ENCODE data around the gene RMND1. TPM values are rescaled to one million over a fixed set of nuclear protein-coding genes. Genes with fewer than 3 reads are reported as not detected.

RMND1 gene
- total and polyA plus RNA-seq, 9 of the 15 experiments (the other 6 are each of a cell fraction or from before 2014, with no cell fraction given) = 26.9 to 47.8 (median 36.2) TPM

DNA sequence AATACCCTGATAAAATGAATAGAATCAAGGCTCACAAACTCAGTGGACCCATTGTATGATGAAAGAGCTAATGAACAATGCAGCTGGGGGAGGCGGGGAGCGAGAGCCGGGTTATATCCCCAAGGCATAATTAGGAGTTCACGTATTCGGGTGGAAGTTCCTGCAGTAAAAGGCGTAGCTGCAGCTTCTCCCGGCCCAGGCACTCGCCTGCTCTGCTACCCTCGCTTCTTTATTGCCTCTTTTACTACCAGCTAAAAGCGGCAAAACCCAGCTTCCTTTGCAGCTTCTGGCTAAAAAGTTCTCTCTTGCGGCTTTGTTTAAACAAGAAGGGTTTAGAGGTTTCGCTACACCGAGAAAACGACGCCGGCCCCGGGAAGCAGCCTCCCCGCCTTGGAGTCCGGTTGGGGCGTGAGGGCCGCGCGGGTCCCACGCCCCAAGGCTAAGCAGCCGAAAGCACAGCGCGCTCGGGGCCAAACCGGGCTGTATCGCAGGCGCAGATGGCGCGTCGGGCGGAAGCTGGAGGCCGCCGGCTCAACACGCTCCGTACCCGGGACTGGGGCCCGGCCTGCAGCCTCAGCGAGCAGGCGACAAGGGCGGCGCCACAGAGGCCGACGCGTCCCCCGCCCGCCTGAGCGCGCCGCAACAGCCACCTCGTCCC, 62.2 kb downstream of the RMND1 start (continued):
- TF ChIP-seq, protein P1, sequence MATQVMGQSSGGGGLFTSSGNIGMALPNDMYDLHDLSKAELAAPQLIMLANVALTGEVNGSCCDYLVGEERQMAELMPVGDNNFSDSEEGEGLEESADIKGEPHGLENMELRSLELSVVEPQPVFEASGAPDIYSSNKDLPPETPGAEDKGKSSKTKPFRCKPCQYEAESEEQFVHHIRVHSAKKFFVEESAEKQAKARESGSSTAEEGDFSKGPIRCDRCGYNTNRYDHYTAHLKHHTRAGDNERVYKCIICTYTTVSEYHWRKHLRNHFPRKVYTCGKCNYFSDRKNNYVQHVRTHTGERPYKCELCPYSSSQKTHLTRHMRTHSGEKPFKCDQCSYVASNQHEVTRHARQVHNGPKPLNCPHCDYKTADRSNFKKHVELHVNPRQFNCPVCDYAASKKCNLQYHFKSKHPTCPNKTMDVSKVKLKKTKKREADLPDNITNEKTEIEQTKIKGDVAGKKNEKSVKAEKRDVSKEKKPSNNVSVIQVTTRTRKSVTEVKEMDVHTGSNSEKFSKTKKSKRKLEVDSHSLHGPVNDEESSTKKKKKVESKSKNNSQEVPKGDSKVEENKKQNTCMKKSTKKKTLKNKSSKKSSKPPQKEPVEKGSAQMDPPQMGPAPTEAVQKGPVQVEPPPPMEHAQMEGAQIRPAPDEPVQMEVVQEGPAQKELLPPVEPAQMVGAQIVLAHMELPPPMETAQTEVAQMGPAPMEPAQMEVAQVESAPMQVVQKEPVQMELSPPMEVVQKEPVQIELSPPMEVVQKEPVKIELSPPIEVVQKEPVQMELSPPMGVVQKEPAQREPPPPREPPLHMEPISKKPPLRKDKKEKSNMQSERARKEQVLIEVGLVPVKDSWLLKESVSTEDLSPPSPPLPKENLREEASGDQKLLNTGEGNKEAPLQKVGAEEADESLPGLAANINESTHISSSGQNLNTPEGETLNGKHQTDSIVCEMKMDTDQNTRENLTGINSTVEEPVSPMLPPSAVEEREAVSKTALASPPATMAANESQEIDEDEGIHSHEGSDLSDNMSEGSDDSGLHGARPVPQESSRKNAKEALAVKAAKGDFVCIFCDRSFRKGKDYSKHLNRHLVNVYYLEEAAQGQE (IDR thresholded peaks at IDR 0.05; ENCODE audit: borderline replicate concordance) = peak; percentile 35; the same call in 1 of the 2 replicates
- TF ChIP-seq, protein P1 (CRISPR knock-in tag; IDR thresholded peaks at IDR 0.05; ENCODE audit: low read depth) = peak; percentile 80; the same call in 1 of the 2 replicates
- TF ChIP-seq, protein P2, sequence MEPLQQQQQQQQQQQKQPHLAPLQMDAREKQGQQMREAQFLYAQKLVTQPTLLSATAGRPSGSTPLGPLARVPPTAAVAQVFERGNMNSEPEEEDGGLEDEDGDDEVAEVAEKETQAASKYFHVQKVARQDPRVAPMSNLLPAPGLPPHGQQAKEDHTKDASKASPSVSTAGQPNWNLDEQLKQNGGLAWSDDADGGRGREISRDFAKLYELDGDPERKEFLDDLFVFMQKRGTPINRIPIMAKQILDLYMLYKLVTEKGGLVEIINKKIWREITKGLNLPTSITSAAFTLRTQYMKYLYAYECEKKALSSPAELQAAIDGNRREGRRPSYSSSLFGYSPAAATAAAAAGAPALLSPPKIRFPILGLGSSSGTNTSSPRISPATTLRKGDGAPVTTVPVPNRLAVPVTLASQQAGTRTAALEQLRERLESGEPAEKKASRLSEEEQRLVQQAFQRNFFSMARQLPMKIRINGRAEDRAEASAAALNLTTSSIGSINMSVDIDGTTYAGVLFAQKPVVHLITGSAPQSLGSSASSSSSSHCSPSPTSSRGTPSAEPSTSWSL (CRISPR knock-in tag; IDR thresholded peaks at IDR 0.05; ENCODE audit: borderline replicate concordance) = peak; percentile 25; the same call in 1 of the 2 replicates
- TF ChIP-seq ZNF134 (CRISPR knock-in tag; conservative IDR thresholded peaks at IDR 0.05) (no peak), CHD2 (IDR thresholded peaks at IDR 0.05; ENCODE audit: low read depth, low read length) (no peak), L3MBTL2 (IDR thresholded peaks at IDR 0.05) (peak; percentile 77), ELF4 (CRISPR knock-in tag; IDR thresholded peaks at IDR 0.05) (peak; percentile 57; the same call in 1 of the 2 replicates), ERF (CRISPR knock-in tag; IDR thresholded peaks at IDR 0.05) (peak; percentile 97), PTBP1 (IDR thresholded peaks at IDR 0.05; ENCODE audit: low read depth, low read length) (no peak), ZSCAN32 (CRISPR knock-in tag; IDR thresholded peaks at IDR 0.05) (0 out of 2 replicates have a peak, but pooled peaks have one; percentile 25), STAT5A (IDR thresholded peaks at IDR 0.05; ENCODE audit: borderline replicate concordance, low read length) (no peak), PRPF4 (IDR thresholded peaks at IDR 0.05; ENCODE audit: insufficient read depth, low read depth, low read length, poor library complexity, severe bottlenecking) (no peak), SETDB1 (IDR thresholded peaks at IDR 0.05; ENCODE audit: low read length) (no peak), NONO (IDR thresholded peaks at IDR 0.05; ENCODE audit: low read depth in 2 of 2, low read length in 1 of 2) (peak; percentile 85 to 89), ZNF583 (CRISPR knock-in tag; IDR thresholded peaks at IDR 0.05) (0 out of 2 replicates have a peak, but pooled peaks have one; percentile 22), SLC30A9 (CRISPR knock-in tag; IDR thresholded peaks at IDR 0.05) (no peak), RBM22 (IDR thresholded peaks at IDR 0.05; ENCODE audit: low read depth, low read length, poor library complexity, severe bottlenecking) (peak; percentile 86)
- TF ChIP-seq, protein P3, sequence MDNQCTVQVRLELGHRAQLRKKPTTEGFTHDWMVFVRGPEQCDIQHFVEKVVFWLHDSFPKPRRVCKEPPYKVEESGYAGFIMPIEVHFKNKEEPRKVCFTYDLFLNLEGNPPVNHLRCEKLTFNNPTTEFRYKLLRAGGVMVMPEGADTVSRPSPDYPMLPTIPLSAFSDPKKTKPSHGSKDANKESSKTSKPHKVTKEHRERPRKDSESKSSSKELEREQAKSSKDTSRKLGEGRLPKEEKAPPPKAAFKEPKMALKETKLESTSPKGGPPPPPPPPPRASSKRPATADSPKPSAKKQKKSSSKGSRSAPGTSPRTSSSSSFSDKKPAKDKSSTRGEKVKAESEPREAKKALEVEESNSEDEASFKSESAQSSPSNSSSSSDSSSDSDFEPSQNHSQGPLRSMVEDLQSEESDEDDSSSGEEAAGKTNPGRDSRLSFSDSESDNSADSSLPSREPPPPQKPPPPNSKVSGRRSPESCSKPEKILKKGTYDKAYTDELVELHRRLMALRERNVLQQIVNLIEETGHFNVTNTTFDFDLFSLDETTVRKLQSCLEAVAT (IDR thresholded peaks at IDR 0.05) = peak in 1 of 2 experiments; percentile 56; a peak in 1 of 4 replicates

Data from K562 (cell line).